H1 (cell line): Measurements from ENCODE around the gene RALGDS.

ENCODE experiments used
- BRCA1 ChIP-seq: IDR thresholded peaks from 2 replicates; pipeline ENCODE4 v1.6.1; 2012; ENCODE audit warnings: low read depth, low read length, improper control_type of control experiment
- CTCF ChIP-seq, 3 experiments: IDR thresholded peaks; 1 replicate in 2 of 3; 2 replicates in 1 of 3; pipeline versions ENCODE4 v1.5.1 to v1.6.1; 2011; ENCODE audit warnings: low read length in 3 of 3, mild to moderate bottlenecking in 3 of 3, inconsistent platforms in 2 of 3, low read depth in 1 of 3, moderate library complexity in 1 of 3; ENCODE audit not compliant: insufficient read depth in 1 of 3; ENCODE audit errors: control extremely low read depth in 1 of 3
- E2F6 ChIP-seq: IDR thresholded peaks from 2 replicates; pipeline ENCODE4 v1.6.1; 2012; ENCODE audit warnings: inconsistent platforms
- MAFK ChIP-seq: IDR thresholded peaks from 2 replicates; pipeline ENCODE4 v1.6.1; 2012; ENCODE audit warnings: low read depth, mild to moderate bottlenecking, improper control_type of control experiment, low read length
- TAF1 ChIP-seq: IDR thresholded peaks from 2 replicates; pipeline ENCODE4 v1.6.1; 2011; ENCODE audit warnings: mild to moderate bottlenecking, low read depth, low read length
- TCF12 ChIP-seq: IDR thresholded peaks from 2 replicates; pipeline ENCODE4 v1.6.1; 2011; ENCODE audit warnings: low read depth, mild to moderate bottlenecking, low read length

DNA sequence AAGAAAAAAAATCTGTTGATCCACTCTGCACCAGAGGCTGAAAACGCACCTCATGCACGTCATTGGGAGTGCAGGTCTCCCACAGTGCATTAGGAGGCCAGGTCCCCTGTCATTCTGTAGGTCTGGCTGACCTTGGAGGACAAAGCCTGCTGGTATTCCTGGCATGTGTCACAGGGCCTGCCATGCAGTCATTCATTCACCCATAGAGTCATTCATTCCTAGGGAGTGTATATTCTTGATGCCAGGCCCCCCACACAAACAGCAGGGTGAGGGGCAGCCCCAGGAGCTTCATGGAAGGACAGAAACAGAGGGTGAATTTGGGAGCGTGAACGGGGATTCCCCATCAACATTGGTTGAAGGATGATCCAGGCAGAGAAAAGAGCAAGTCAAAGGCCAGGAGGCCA lies 40.5 kb upstream of the RALGDS start:
- no peak for TF ChIP-seq BRCA1
- no peak for TF ChIP-seq CTCF (IDR thresholded peaks at IDR 0.05; ENCODE audit: control extremely low read depth in 1 of 3, insufficient read depth in 1 of 3, low read depth in 1 of 3, low read length in 3 of 3)
- no peak for TF ChIP-seq TCF12
- TF ChIP-seq TAF1, result no peak
- no peak for TF ChIP-seq E2F6
- no peak for TF ChIP-seq MAFK
